GM19468 (cell line): ENCODE data around the gene FLG2.

Experiments
- ATAC-seq: cut with Tn5 transposase; IDR thresholded peaks from one replicate; pipeline ENCODE4 v1.9.1; 2021; ENCODE audit warnings: mild to moderate bottlenecking, moderate library complexity, moderate number of reproducible peaks; ENCODE audit not compliant: unreplicated experiment; ENCODE audit errors: extremely low read depth

FLG2 gene

DNA sequence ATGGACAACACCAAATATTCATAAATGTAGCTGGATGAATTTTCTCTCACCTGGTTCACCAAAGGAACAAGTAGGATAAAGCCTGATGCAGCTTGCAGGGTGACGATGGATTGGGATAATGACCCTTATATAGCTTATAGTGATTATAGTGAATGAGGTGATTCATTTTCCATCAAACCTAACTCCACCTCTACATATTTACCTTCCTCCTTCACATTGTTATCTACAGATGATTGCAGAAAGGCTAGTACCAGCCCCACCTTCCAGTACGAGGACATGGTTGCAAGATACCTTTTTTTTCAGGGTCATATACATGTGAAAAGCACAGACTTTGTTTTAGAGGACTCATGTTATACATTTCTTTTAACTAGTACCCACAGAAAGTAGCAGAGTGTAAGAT is at the start of gene FLG2:
Gene FLG2, minus strand, starts transcription at position 101 of the 400 bp plus-strand sequence. CDS start 1,122 bp downstream, outside the sequence.
- no peak for ATAC-seq

DNA sequence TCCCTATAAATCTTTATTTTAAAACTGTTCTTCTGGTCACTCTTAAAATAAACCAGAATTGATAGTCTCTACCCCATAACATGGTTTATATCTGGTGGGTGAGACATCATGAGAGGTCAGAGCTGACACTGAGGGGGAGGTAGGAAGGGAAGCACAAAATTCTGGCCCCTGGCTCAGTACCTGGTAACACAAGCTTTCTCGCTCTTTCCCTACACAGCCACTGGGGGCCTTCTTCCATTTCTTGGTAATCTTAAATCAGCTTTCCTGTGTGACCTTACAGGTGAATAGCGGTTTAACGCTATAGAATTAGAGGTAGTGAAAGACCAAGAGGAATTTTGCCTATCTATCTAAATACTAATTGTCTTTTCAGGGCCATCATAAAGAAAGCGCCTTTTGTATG is 48.9 kb upstream of the FLG2 start:
- ATAC-seq, result no peak

DNA sequence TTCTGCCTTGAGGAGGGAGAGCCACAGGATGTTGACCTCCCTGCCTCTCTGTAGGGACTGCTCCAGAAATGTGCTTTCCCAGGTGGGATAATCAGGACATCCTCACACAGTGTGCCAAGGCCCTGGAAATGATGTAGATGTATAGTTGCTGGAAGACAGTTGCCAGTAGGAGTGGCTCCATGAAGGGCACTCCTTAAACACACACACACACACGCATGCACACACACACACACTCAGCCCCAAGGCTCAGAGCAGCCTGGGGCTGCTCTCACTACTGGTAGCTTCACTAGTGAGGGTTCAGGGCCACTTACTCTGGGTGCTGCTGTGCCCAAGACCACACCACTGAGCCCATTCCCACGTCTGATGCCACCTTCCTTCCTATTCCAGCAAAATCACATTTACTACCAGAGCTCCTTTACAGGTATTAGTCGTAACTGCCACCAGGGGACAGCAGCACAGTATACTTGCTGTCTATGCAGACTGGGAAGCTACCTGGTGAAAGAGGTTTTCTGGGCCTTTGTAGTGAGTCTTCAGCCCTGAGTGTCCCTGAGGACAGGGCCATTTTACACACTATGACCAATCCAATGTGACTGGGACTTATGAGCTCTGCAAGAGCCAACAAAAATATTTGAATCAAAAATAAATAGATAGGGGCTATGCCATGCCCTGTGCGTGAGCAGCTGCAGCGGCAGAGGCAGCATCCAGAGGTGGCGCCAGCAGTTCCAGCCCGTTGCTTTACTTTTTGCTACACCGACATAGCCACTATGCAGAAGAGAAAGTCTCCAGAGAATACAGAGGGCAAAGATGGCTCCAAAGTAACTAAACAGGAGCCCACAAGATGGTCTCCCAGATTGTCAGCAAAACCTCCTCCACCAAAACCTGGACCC is 39.2 kb upstream of the FLG2 start:
- ATAC-seq, result no peak

DNA sequence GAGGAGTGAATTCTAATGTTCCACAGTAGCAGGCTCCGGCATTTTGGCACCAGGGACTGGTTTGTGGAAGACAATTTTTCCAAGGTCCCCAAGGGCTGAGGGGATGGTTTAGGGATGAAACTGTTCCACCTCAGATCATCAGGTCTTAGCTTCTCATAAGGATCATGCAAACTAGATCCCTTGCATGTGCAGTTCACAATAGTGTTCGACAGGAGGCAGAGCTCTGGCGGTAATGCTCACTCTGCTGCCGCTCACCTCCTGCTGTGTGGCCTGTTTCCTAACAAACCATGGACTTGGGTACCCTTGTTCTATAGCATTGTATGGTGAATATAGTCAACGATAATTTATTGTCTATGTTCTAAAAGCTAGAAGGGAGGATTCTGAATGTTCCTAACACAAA is 37.7 kb upstream of the FLG2 start:
- no peak for ATAC-seq

DNA sequence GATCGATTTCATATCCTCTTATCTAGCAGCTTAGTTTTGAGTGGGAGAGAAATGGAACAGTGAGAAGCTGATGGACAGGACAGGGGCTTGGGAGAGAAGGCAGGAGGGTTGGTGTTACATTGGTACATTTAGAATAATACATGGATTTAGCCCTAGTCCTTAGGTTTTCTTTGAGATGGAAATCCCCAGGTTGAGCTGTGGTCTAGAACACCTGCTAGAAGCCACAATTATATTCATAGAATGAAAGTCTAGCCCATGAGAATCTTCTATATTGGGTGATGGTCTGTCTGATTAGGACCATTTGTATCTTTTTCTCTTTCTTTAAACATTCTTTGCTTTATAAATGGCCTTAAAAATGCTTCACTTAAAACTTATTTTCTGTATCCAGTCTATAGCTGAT is 34.3 kb upstream of the FLG2 start:
- no peak for ATAC-seq

DNA sequence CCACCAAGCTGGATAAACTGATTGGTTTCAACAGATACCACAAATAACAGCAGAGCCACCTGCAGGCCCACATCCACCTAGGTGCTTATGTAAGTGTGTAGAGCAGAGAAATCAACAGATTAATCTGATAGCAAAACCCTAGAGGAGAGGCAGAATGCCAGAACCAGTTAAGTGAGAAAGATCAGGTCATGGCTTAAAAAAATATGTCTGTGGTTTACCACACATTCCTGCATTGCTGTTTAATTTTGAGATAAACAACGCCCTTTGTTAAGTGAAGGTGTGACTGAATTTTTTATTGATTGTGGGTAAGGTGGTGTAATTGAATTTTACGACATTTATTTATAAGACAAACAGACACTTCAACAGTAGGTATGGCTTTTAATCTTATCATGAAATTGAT is 33.1 kb upstream of the FLG2 start:
- ATAC-seq, result no peak

DNA sequence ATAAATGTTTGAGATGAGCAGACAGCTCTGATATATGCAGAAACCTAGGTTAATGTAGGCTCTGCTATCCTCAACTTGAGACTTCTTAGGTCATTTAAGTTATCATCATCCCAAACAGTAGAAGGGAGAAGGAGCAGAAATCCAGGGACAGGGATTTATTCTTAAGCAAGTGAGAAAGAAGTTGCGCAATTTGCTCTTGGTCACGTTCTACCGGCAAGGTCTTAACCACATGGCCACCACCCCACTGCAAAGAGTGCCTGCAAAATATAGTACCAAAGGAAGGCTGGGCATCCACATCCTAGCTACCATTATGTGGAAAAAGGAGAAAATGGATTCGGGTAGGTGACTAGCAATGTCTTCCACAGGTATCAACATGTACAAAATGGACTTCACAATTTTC is 29.1 kb upstream of the FLG2 start:
- ATAC-seq, result no peak

DNA sequence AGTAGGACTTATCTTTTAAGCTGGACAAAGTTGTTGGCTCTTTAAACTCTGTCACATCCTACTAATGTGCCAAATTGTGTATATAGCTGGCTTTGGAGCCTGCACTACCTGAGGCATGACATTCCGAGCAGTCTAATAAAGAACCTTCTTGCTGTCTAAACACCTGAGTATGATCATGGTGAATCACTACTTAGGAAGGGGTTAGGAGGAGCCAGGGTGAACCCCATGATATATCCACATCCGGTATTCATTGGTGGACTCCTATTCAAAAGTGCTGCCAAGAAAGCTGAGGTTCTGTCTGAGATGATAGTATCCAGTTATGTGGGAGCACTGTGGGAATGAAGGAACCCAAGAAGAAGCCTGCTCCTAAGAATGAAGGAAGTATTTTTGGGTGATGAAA is 27.1 kb upstream of the FLG2 start:
- no peak for ATAC-seq

DNA sequence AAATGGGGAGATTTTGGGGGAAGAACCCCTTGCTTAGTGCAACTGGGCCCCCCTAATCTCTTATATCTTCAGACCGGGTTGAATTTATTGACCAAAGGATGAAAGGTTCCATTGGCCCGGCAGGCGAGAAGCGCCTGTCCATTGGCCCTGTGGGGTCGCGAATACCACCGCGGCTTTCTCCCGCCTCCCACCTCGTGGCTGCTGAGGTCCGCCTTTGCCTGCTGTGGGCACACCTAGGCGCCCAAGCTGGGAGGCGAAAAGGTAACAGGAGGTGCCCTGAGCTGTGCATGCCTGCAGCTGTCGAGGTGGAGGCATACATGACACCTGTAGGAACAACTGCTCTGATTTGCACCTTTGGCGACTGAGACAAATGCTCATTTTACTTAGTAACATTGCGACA is 21.1 kb upstream of the FLG2 start:
- ATAC-seq, result no peak

DNA sequence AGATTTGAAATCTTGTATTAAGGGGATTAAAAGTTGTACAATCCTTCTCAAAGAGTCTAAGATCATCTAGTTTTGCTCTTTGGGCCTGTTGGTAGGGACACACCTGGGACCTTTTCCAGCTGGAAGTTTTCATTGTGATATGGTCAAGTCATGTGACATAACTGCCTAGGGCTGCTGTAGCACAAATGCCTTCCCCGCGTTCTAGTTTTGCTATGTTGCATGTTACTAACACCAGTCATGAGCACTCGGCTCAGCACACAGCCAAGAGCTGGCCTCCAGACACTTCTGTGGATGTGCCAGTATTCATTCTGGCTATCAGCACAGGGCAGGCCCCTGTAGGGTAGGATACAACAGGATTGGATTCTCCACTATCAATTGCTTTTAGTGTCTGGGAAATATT is 14.6 kb upstream of the FLG2 start:
- no peak for ATAC-seq

DNA sequence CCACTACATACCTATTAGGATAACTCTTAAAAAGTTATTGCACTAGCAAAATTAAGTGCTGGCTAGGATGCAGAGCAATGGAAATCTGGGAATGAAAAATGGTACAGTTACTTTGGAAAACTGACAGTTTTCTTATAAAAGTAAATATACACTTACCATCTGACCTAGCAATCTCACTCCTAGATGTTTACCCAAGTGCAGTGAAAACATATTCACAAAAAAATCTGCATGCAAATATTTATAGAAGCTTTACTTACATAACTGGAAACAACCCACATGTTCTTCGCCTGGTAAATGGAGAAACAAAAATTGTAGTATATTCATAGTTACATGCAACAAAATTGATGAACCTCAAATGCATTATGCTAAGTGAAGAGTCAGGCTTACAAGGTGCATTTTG is 12.9 kb upstream of the FLG2 start:
- no peak for ATAC-seq

DNA sequence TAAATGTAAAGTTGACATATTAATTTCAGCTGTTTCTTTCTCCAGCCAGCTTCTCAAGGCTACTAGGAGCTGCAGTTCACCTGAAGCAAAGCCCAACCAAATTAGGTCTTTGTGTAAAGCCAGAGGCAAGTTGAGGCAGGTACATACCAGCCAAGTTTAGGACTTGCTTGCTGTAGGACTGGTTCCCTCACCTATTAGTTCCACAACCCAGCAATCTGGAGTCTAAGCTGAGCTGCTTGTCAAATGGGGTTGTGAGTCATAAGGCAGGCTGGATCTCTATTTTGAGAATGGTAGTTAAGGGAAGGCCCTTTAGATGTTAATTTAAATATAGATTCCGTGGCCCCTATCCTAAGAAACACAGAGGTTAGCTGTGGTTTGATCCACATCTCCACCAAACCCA is 7.6 kb upstream of the FLG2 start:
- no peak for ATAC-seq

DNA sequence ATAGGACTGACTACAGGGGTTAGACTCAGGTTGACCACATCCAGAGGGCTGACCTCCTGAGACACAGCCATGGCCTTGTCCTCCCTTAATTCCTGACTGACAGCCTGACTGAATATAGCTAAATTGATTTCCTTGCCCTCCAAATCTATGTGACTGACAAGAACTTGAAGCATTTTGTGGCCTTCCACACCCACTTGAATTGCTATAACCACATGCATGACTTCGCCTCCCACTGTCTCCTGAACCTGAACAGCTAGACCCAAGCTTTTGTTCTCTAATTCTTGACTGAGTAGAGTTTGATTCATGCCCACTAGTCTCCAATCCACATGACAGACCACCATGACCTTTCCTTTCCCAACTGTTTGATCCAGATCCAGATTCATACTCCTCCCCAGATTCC is 3.1 kb downstream of the FLG2 start:
- no peak for ATAC-seq

DNA sequence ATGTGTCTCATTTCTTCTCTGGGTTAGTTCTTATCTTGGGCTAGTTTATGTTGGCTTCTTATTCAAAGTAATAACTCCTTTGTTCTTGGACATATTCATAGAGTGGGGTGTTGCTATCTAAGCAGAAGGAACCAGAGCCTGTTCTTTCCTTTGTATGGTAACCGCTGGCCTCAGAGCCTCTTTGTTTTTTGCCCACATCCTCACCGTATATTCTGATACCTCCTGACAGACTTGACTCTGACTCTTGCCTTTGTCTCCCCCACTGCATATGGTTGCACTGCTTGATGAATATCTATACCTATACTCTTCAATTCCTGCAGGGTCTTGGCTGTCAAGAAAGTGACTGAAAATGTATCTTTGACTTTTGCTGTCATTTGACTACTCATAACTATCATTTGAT is 10.2 kb downstream of the FLG2 start:
- ATAC-seq, result no peak

DNA sequence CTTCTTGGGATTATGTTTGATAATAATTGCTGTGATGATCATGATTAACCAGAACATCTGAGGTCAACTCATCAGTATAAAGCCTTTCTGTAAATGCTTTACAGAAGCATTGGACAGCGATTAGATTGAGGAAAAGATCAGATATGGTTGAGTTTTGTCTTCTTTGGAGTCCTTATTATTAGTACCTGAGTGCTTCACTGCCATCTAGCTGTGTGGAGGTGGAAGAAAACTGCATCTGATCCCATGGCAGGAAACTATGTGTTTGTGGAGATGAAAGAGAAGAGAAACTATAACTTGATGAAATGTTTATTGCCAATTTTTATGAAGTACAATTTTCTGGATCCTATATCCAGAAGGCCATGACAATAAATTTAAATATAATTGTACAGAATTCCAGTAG is 11.4 kb downstream of the FLG2 start:
- no peak for ATAC-seq

DNA sequence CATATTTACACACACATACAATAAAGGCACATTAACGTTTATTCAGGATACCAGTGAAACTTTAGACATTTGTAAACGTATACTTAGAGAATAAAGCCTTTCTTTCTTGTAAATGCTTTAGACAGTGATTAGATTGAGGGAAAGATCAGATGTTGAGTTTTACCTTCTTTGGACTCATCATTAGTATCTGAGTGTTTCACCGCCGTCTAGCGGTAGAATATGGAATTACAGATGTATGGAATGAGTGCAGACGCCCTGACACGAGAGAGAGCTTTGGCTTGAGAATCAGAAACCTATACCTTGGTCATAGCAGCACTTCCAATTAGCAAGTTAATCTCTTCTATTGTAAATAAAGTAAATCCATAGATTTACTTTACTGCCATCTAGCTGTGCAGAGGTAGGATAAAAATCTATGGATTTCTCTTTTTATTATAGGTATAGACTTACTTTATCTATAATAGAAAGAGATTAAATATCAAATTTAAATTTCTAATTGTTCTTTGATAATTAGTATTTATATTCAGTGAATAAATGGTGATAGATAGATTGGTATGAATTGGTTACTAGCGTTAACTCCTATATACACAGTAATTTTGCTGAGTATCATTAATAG is 12.6 kb downstream of the FLG2 start:
- no peak for ATAC-seq

DNA sequence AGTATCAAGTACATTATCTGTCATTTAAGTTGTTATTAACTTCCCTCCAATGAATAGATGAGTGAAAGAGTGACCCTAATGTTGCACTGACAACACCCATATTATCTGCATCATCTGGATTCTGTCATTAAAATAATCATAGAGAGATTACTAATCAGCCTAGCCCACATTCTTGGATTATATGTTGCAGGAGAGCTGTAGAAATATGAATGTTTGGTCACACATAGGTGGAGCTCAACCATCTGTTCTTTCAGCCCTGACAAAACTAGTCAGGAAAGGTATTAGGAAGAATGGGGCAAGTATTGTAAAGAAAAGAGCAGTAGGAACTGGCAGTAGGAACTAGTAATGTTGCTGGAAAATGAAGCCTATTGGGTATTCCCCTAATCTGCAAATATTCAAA is 15.4 kb downstream of the FLG2 start:
- no peak for ATAC-seq

DNA sequence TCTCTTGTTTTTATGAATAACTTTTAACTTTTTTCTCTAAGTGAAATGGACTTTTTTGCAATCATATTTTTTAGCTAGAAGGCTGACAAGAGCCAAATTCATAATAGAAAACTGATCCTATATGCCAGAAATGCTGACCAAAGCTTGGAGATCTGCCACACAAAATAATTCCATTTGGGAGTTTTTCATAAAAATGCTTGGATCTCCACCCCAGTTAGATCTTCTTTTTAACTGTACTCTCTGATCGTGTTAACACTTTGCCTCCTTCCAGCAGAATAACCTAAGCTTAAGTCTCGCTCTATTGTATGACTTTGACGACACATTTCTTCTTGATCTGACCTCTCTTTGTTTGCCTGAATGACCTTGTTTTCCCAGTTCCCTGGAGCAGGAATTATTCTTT is 16.8 kb downstream of the FLG2 start:
- ATAC-seq, result no peak

DNA sequence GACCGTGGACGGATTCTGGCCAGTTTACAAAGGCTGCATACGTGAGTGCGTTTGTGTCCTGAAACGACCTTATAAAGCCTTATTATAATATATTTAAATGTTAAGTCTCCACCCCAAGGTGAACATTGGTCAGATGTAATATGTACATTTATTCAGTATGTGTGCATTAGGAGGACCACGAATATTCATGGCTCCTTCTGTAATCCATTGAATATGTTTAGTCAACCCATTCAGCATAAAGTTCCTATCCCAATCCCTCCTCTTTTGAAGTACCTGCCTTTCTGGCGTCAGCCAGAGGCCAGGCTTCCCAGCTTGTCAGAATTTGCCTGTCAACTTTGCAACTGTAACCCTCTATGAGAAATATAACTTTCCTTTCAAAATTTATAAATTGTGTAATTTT is 24.4 kb downstream of the FLG2 start:
- no peak for ATAC-seq

DNA sequence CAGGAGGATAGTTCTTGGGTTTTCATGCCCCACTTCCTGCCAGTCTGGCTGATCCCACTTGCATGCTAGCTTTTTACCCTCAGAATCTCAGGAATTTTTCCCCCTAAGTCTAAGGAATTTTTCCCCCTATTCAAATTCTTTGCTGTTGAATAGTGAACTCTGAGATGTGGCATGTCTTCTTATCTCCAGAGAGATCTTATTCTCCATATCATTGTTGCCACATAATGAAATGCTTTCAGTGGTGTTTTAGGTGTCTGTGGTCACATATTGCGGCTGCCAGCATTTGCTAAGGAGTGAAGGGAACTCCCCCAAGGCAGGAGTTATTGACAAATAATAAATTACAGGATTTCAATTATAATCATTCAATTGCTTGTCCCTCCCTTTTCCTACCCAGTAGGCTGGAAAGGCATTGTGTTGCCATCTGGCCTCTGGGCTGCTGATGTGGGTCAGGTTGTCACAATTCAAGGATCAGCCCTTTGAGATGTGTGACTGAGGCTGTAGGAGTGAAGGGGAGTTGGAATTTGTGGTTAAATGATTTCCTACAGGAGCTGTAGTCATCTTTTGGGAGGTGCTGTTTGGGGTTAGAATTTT is 30.9 kb downstream of the FLG2 start:
- ATAC-seq, result no peak

DNA sequence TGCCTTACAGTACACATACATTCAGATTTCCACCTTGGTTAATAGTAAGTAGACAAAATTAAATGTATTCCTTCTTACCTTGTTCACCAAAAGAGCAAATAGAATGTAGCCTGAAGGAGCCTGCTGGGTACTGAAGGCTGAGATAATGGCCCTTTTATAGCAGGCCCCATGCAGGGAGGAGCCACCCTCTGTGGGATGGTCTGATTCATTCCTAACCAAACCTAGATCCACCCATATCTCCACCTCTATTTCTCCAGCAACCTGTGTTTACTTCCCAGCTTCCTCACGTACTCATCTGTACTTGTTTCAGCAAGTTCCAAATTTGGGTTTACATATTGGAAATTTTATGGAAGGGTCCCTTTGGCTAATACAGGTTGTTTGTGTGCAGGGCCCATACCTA is 34.7 kb downstream of the FLG2 start, which contains the start of gene FLG:
Gene FLG, minus strand, starts transcription at position 129 of the 400 bp plus-strand sequence. CDS start 9,783 bp downstream, outside the sequence.
- ATAC-seq, result no peak
